HEK293T (cell line): Measurements from ENCODE around the gene DHDH.
"Not testable (repeated sequence)": the region's sequence is repeated elsewhere in the genome, so short reads cannot be mapped to it uniquely, and the experiment has no call there.

Source experiments
- CTCF ChIA-PET: fragments of 350-600 bp; formaldehyde crosslinking; extraction: SDS; loops from one replicate; lab custom pipeline; 2021; ENCODE audit warnings: antibody characterized with exemption, inconsistent platforms; lab: Yijun Ruan, JAX
- POLR2A ChIA-PET: fragments of 350-600 bp; formaldehyde crosslinking; extraction: SDS; loops from one replicate; lab custom pipeline; 2020; ENCODE audit warnings: antibody characterized with exemption, inconsistent platforms; lab: Yijun Ruan, JAX
- DNase-seq: peaks from one replicate; pipeline ENCODE4 v3.0.0; 2012; ENCODE audit warnings: mixed read lengths; ENCODE audit errors: extremely low spot score
- ARNT ChIP-seq: fragments of 450-650 bp; IDR thresholded peaks from 2 replicates; pipeline ENCODE4 v1.6.1; 2017; ENCODE audit warnings: mild to moderate bottlenecking
- BHLHE40 ChIP-seq: fragments of 450-650 bp; IDR thresholded peaks from 2 replicates; pipeline ENCODE4 v1.6.1; 2016; ENCODE audit warnings: mild to moderate bottlenecking, moderate library complexity, borderline replicate concordance
- CTBP1 ChIP-seq: fragments of 450-650 bp; IDR thresholded peaks from 2 replicates; pipeline ENCODE4 v1.6.1; 2016; ENCODE audit warnings: borderline replicate concordance
- ELF4 ChIP-seq: fragments of 450-650 bp; IDR thresholded peaks from 2 replicates; pipeline ENCODE4 v1.6.1; 2017; ENCODE audit warnings: antibody characterized with exemption
- FOXA1 ChIP-seq: fragments of 450-650 bp; IDR thresholded peaks from 2 replicates; pipeline ENCODE4 v1.6.1; 2016; ENCODE audit warnings: mild to moderate bottlenecking
- FOXK2 ChIP-seq: fragments of 450-650 bp; IDR thresholded peaks from 2 replicates; pipeline ENCODE4 v1.6.1; 2016; ENCODE audit warnings: mild to moderate bottlenecking
- FOXM1 ChIP-seq: fragments of 450-650 bp; IDR thresholded peaks from 2 replicates; pipeline ENCODE4 v1.6.1; 2017; ENCODE audit warnings: mild to moderate bottlenecking, borderline replicate concordance
- HDGF ChIP-seq: fragments of 450-650 bp; IDR thresholded peaks from 2 replicates; pipeline ENCODE4 v1.6.1; 2017; ENCODE audit warnings: antibody characterized with exemption, borderline replicate concordance
- L3MBTL2 ChIP-seq: fragments of 450-650 bp; conservative IDR thresholded peaks from 2 replicates; pipeline ENCODE4 v1.6.1; 2016; ENCODE audit warnings: mild to moderate bottlenecking
- LEF1 ChIP-seq: fragments of 450-650 bp; IDR thresholded peaks from 2 replicates; pipeline ENCODE4 v1.6.1; 2017; ENCODE audit warnings: mild to moderate bottlenecking, borderline replicate concordance
- NFRKB ChIP-seq: fragments of 450-650 bp; IDR thresholded peaks from 2 replicates; pipeline ENCODE4 v1.6.1; 2016; ENCODE audit warnings: mild to moderate bottlenecking, moderate library complexity
- PKNOX1 ChIP-seq: fragments of 450-650 bp; IDR thresholded peaks from 2 replicates; pipeline ENCODE4 v1.6.1; 2016
- SP1 ChIP-seq: fragments of 450-650 bp; IDR thresholded peaks from 2 replicates; pipeline ENCODE4 v1.6.1; 2017
- SUZ12 ChIP-seq: fragments of 450-650 bp; IDR thresholded peaks from 2 replicates; pipeline ENCODE4 v1.6.1; 2016; ENCODE audit warnings: mild to moderate bottlenecking
- TARDBP ChIP-seq: fragments of 450-650 bp; IDR thresholded peaks from 2 replicates; pipeline ENCODE4 v1.6.1; 2016
- ZNF384 ChIP-seq: fragments of 450-650 bp; IDR thresholded peaks from 2 replicates; pipeline ENCODE4 v1.6.1; 2016

DHDH gene

DNA sequence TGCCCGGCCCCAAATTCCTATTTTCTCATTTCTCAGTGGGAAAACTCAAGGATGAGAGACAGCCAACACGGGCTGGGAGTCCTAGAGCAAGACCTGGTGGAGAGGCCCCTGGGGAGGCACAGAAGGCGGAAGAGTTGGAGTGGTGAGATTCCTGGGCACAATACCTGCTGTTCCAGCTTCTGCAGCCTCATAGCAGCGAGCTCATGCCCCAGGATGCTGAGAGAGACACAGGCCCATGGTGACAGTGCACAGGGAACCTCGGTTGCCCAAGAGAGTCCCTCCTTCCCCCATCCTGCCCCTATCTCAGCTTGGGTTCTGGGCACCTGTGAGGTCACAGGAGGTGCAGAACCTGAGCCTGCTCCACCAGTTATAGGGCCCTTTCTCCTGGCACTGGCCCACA, 36.3 kb upstream of the DHDH start:
- TF ChIP-seq ZNF384 = no peak
- CTCF ChIA-PET = no interaction called here
- DNase-seq = no peak
- POLR2A ChIA-PET = no interaction called here

GRCh38 chr19:48899386-48899749, 34.1 kb upstream of the DHDH start:
- CTCF ChIA-PET = interaction anchor here (0.9 kb wide), 1 partner anchor 71 kb away, joined by 3 read pairs; no protein-coding TSS in a partner anchor
- POLR2A ChIA-PET = interaction anchor here (0.8 to 3.2 kb wide), 8 partner anchors 10 to 108 kb away, joined by 3 to 40 read pairs (median 4); partner anchors contain the start of genes FTL and PPP1R15A
- not testable (repeated sequence) for DNase-seq

DNA sequence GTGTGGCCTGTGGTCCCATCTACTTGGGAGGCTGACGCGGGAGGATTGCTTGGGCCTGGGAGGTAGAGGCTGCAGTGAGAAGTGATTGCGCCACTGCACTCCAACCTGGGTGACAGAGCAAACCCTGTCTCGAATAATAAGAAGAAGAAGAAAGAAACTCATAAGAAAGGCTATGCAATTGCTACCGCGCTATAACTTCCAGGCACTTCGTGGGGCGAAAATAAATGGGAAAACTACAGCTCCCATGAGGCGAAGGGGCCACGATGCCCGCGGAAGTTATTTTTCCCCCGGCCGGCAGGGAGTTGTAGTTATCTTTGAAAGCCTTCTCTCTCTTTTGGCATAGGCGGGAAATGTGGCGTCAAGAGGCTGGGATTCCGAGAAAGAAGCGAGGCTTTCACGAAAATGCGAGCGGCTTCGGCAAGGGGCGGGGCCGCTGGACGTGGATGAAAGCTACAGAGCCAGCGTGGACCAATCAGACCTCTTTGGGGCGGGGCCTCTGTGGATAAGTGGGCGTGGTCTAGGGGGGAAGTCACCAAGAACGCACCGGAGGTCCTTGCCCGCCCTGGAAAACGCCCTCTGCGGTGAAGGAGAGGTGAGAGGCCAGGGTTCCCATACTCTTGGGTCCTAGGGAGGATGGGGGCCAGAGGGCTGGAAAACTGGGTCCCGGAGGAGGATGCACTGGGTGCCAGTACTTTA, 33.6 kb upstream of the DHDH start, which contains the start of gene NUCB1:
Gene NUCB1, plus strand, starts transcription at position 532 of the 696 bp plus-strand sequence. CDS start 485 bp downstream, outside the sequence.
- DNase-seq = peak; percentile 99
- ChIA-PET CTCF (interaction anchor here (0.9 kb wide), 1 partner anchor 71 kb away, joined by 3 read pairs; no protein-coding TSS in a partner anchor), POLR2A (interaction anchor here (0.8 to 3.2 kb wide), 9 partner anchors 9 to 109 kb away, joined by 3 to 40 read pairs (median 4); partner anchors contain the start of genes FTL and PPP1R15A)
- TF ChIP-seq SP1 = no peak
- peak; percentile 78 for TF ChIP-seq L3MBTL2
- TF ChIP-seq ELF4 = peak; percentile 27; the same call in 1 of the 2 replicates
- no peak for TF ChIP-seq NFRKB
- no peak for TF ChIP-seq LEF1
- peak; percentile 93; the same call in 1 of the 2 replicates for TF ChIP-seq HDGF
- TF ChIP-seq FOXK2 = no peak

GRCh38 chr19:48900477-48901406, 32.8 kb upstream of the DHDH start:
- TF ChIP-seq NFRKB (no peak), FOXM1 (no peak), SP1 (no peak), PKNOX1 (no peak), ELF4 (no peak), CTBP1 (no peak), FOXK2 (no peak), ARNT (no peak), SUZ12 (no peak), LEF1 (no peak), L3MBTL2 (no peak), TARDBP (no peak), BHLHE40 (no peak), ZNF384 (no peak), HDGF (no peak), FOXA1 (no peak)
- DNase-seq = peak; percentile 44
- ChIA-PET CTCF (interaction anchor here (0.9 kb wide), 1 partner anchor 70 kb away, joined by 3 read pairs; no protein-coding TSS in a partner anchor), POLR2A (interaction anchor here (0.8 to 3.2 kb wide), 12 partner anchors 8 to 110 kb away, joined by 3 to 40 read pairs (median 3); partner anchors contain the start of genes FTL and PPP1R15A)

- DNase-seq = not testable (repeated sequence)
- ChIA-PET POLR2A (interaction anchor here (3.2 kb wide), 1 partner anchor 29 kb away, joined by 40 read pairs; the partner anchor contains the start of gene PPP1R15A), CTCF (interaction anchor here (0.6 kb wide), 1 partner anchor 91 kb away, joined by 3 read pairs; the partner anchor contains the start of gene RUVBL2)
These were observed 31.2 kb upstream of the DHDH start for GRCh38 chr19:48902291-48902690.

DNA sequence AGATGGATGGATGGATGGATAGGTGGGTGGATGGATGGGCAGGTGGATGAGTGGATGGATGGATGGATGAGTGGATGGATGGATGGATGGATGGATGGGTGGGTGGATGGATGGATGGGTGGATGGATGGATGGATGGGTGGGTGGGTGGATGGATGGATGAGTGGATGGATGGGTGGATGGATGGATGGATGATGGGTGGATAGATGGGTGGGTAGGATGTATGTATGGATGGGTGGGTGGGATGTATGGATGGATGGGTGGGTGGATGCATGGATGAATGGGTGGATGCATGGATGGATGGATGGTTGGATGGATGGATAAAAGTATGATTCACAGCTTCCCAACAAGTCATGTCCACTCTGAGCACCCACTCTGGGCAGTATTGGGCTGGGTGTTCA, 29.7 kb upstream of the DHDH start:
- POLR2A ChIA-PET = interaction anchor here (1.2 kb wide), 1 partner anchor 29 kb away, joined by 3 read pairs; no protein-coding TSS in a partner anchor
- DNase-seq, CTCF ChIA-PET: not testable (repeated sequence)

DNA sequence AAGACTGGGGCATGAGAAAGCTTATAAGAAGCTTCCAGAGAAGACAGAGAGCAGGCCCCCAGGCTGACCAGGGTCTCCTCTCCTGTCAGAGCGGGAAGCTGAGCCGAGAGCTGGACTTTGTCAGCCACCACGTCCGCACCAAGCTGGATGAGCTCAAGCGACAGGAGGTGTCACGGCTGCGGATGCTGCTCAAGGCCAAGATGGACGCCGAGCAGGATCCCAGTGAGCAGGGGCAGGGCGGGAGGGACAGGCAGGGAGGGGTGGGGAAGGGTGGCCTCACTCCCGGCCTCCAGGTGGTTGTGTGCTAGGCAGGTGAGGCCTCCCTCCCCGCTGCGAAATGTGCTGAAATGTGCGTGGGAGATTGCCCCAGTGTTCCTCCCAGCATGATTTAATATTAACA, 27.8 kb upstream of the DHDH start:
- ChIA-PET CTCF (no interaction called here), POLR2A (no interaction called here)
- no peak for DNase-seq
- TF ChIP-seq LEF1 (no peak), PKNOX1 (no peak), NFRKB (no peak), SUZ12 (no peak), CTBP1 (no peak), HDGF (no peak)
